ENCODE data around the gene ULK3.

ULK3 gene

GRCh38 chr15:74869726-74870407 is 26.9 kb upstream of the ULK3 start:
- TF ChIP-seq GABPA (IDR thresholded peaks at IDR 0.05; ENCODE audit: low read depth): no peak
- peak; percentile 98 for TF ChIP-seq POLR2AphosphoS5 (IDR thresholded peaks at IDR 0.05; ENCODE audit: low read depth)
- peak; percentile 87 for TF ChIP-seq SPI1 (IDR thresholded peaks at IDR 0.05; ENCODE audit: borderline replicate concordance, low read depth)
- TF ChIP-seq REST (IDR thresholded peaks at IDR 0.05; ENCODE audit: insufficient replicate concordance, low read depth): peak; percentile 23
- TF ChIP-seq, protein P1, sequence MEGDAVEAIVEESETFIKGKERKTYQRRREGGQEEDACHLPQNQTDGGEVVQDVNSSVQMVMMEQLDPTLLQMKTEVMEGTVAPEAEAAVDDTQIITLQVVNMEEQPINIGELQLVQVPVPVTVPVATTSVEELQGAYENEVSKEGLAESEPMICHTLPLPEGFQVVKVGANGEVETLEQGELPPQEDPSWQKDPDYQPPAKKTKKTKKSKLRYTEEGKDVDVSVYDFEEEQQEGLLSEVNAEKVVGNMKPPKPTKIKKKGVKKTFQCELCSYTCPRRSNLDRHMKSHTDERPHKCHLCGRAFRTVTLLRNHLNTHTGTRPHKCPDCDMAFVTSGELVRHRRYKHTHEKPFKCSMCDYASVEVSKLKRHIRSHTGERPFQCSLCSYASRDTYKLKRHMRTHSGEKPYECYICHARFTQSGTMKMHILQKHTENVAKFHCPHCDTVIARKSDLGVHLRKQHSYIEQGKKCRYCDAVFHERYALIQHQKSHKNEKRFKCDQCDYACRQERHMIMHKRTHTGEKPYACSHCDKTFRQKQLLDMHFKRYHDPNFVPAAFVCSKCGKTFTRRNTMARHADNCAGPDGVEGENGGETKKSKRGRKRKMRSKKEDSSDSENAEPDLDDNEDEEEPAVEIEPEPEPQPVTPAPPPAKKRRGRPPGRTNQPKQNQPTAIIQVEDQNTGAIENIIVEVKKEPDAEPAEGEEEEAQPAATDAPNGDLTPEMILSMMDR (IDR thresholded peaks at IDR 0.05; ENCODE audit: insufficient read depth, low read length): no peak
- peak overlapping the region; percentile 95 for H3K27ac ChIP-seq (replicated peaks)
- H3K4me3 ChIP-seq (replicated peaks; ENCODE audit: insufficient read depth, low read length): no peak overlapping the region
- DNase-seq (ENCODE audit: low read depth in 1 of 2, low spot score in 1 of 2): peak; percentile 82 to 96
- no peaks in the 10 kb centered on the region for H3K27me3 ChIP-seq (ENCODE audit: insufficient read depth, poor library complexity, severe bottlenecking)

GRCh38 chr15:74869372-74869725 is 26.4 kb upstream of the ULK3 start:
- Histone ChIP-seq H3K4me3 (replicated peaks; ENCODE audit: insufficient read depth, low read length) (no peak overlapping the region), H3K27me3 (ENCODE audit: insufficient read depth, poor library complexity, severe bottlenecking) (no peaks in the 10 kb centered on the region), H3K27ac (replicated peaks) (peak overlapping the region; percentile 95)
- no peak for DNase-seq (ENCODE audit: low read depth in 1 of 2, low spot score in 1 of 2)
- no peak for TF ChIP-seq SPI1 (IDR thresholded peaks at IDR 0.05; ENCODE audit: borderline replicate concordance, low read depth)
- no peak for TF ChIP-seq REST (IDR thresholded peaks at IDR 0.05; ENCODE audit: insufficient replicate concordance, low read depth)
- TF ChIP-seq, protein P1 (IDR thresholded peaks at IDR 0.05; ENCODE audit: insufficient read depth, low read length): no peak
- no peak for TF ChIP-seq POLR2AphosphoS5 (IDR thresholded peaks at IDR 0.05; ENCODE audit: low read depth)
- TF ChIP-seq GABPA (IDR thresholded peaks at IDR 0.05; ENCODE audit: low read depth): no peak

- H3K4me3 ChIP-seq (replicated peaks; ENCODE audit: insufficient read depth, low read length): no peak overlapping the region
- DNase-seq (ENCODE audit: low read depth in 1 of 2, low spot score in 1 of 2): peak; percentile 77 to 91
- TF ChIP-seq POLR2AphosphoS5 (IDR thresholded peaks at IDR 0.05; ENCODE audit: low read depth) (peak; percentile 66; the same call in 1 of the 2 replicates), SPI1 (IDR thresholded peaks at IDR 0.05; ENCODE audit: borderline replicate concordance, low read depth) (peak; percentile 89; the same call in 1 of the 2 replicates), REST (IDR thresholded peaks at IDR 0.05; ENCODE audit: insufficient replicate concordance, low read depth) (no peak), GABPA (IDR thresholded peaks at IDR 0.05; ENCODE audit: low read depth) (peak; percentile 47; the same call in 1 of the 2 replicates)
- TF ChIP-seq, protein P1 (IDR thresholded peaks at IDR 0.05; ENCODE audit: insufficient read depth, low read length): no peak
- no peaks in the 10 kb centered on the region for H3K27me3 ChIP-seq (ENCODE audit: insufficient read depth, poor library complexity, severe bottlenecking)
- H3K27ac ChIP-seq (replicated peaks): peak overlapping the region; percentile 95
These were observed 25.1 kb upstream of the ULK3 start for GRCh38 chr15:74868059-74868458.
